Stimulated activated naive CD8-positive, alpha-beta T cell treated with anti-CD3 and anti-CD28 coated beads, Interleukin-15, amount 100 ng/mL, for 72 hours (primary cell): ENCODE results near the gene FAM53B.

Experiments used
- ATAC-seq: fragments of 150-1000 bp; cut with Tn5 transposase; 2 replicates; pipeline ENCODE4 v1.10.0; 2021; ENCODE audit warnings: mild to moderate bottlenecking, moderate library complexity
- DNase-seq, 2 donors: peaks; one replicate each; pipeline ENCODE4 v3.0.0; 2021 to 2022
- H3K27ac Mint-ChIP-seq, 2 donors: one replicate each; pipeline ENCODE4 v1.8.0; 2022; ENCODE audit warnings: mild to moderate bottlenecking in 2 of 2, mixed read lengths in 2 of 2, moderate library complexity in 2 of 2
- H3K27me3 Mint-ChIP-seq: one replicate; pipeline ENCODE4 v1.8.0; 2022; ENCODE audit warnings: mixed read lengths
- H3K4me1 Mint-ChIP-seq: one replicate; pipeline ENCODE4 v1.8.0; 2022; ENCODE audit warnings: mild to moderate bottlenecking, mixed read lengths
- H3K4me3 Mint-ChIP-seq, 2 donors: one replicate each; pipeline ENCODE4 v1.8.0; 2022; ENCODE audit warnings: mild to moderate bottlenecking in 2 of 2, mixed read lengths in 2 of 2, moderate library complexity in 1 of 2
- H3K9me3 Mint-ChIP-seq, 2 donors: one replicate each; pipeline ENCODE4 v1.8.0; 2022; ENCODE audit warnings: mixed read lengths in 2 of 2

The FAM53B gene

DNA sequence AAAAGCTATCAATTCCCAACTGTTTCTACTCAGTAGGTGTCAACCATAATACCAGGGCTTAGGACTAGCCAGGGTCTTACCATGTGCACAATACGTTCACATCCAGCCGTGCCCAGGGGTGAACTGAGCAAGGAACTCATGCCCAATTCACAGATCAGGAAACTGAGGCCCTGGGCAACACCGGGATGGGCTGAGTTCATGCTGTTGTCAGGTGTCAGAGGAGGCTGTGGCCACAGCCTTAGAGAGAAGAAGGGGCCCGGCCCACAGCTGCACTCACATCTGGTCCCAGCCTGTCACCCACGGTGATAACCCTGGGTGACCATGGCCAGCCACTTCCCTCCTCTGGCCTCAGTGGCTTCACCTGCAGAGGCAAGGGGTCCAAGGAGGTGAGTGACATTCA is 92.0 kb downstream of the FAM53B start:
- no peak overlapping the region for H3K27ac Mint-ChIP-seq
- DNase-seq (no peak), ATAC-seq (no peak)
- H3K27me3 Mint-ChIP-seq, result no peaks in the 10 kb centered on the region
- no peak overlapping the region for H3K4me3 Mint-ChIP-seq
- H3K9me3 Mint-ChIP-seq, result no peaks in the 10 kb centered on the region
- H3K4me1 Mint-ChIP-seq, result peaks cover 81% of the 10 kb centered on the region

DNA sequence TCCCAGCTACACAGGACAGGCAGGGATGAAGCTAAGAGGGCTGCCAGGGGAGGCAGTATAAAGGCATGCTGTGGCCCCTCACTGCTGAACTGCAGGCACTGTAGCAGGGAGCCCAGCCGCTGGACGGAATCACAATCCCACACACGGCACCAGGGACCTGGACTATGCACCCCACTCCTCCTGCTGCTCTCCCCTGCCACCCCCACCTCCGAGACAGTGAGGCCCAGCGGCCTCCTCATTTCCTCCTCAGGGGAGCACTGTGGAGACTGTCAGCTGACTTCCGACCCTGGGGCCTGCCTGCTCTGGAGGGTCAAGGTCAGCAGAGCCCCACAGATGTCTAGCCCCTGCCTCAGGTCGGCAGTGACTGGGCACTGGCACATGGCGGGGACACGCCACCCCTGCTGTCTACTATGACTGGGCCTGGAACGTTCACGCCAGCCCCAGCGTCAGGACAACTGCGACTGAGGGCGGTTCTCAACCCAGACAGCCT is 92.7 kb downstream of the FAM53B start:
- Mint-ChIP-seq H3K27ac (peak overlapping the region in 1 of 2 donors; percentile 37), H3K9me3 (no peaks in the 10 kb centered on the region), H3K27me3 (no peaks in the 10 kb centered on the region), H3K4me3 (peak overlapping the region in 1 of 2 donors; percentile 63), H3K4me1 (peaks cover 88% of the 10 kb centered on the region)
- no peak for DNase-seq
- ATAC-seq, result no peak

DNA sequence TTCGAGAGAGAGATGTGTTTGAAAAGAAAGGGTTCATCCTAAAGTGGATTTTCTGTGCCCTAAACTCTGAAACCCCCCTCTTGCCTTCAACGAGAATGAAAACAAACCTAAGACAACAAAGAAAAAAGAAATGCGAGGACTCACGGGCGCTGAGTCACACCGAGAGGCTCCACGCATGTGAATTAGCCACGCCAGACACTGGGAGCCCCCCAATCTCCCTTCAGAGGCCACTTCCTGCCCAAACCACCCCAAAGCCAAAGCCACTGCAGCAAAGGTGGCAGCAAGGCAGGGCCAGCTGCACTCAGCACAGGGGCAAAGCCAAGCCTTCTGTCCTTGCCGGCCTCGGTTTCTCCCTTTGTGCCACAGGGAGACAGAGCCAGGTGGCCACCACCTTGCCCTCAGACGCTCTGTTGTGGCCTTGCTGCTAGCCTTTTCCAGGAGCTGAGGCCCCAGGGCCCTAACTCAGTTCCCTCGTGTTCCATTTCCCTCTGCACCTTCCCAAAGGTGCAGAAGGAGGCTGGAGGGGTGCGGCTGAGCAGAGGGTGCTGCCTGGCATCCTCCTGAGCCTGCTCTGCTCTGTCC is 93.3 kb downstream of the FAM53B start:
- peak; percentile 83 for ATAC-seq
- peaks cover 93% of the 10 kb centered on the region for H3K4me1 Mint-ChIP-seq
- H3K27ac Mint-ChIP-seq, result peak overlapping the region; percentile 74 to 82
- peak overlapping the region; percentile 63 to 65 for H3K4me3 Mint-ChIP-seq
- H3K27me3 Mint-ChIP-seq, result no peaks in the 10 kb centered on the region
- H3K9me3 Mint-ChIP-seq, result no peaks in the 10 kb centered on the region
- peak; percentile 74 to 84 for DNase-seq

DNA sequence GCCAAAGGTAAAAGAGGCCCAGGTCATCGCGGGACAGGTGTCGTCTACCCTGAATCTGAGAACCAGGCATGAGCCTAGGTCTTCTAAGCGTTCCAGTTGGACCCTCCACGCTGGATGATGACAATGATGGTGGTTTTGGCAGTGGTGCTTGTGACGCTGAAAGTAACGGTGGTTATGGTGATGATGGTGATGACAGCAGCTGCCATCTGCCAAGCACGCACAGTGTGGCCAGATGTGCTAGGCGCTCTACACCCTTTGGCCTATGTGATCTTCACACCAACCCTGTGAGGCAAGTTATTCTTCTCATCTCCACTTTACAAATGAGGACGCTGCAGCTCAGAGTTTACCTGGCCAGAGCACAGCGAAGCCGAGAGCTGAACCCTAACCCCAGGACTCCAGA is 93.9 kb downstream of the FAM53B start:
- Mint-ChIP-seq H3K27ac (peak overlapping the region in 1 of 2 donors; percentile 82), H3K4me1 (peaks cover 93% of the 10 kb centered on the region), H3K9me3 (no peaks in the 10 kb centered on the region), H3K27me3 (no peaks in the 10 kb centered on the region), H3K4me3 (peak overlapping the region; percentile 63 to 65)
- DNase-seq, result no peak
- no peak for ATAC-seq

DNA sequence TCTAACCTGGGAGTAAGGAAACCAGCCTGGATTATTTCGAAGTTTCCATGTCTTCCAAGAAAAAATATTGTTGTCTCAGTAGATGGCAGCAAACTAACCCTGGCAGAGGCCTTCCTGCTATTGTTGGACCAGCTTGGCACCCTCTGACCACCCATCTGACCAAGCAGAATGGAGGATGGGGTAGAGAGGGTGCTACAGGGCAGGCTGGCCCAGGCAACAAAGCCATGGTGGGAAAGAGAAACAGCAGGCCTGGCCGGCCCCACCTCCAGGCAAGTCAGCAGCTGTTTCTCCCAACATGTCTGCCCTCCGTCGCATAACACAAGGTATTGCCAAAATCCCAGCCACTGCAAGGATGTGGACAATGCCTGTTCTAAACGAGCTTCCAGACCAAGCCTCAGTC is 95.0 kb downstream of the FAM53B start:
- H3K27me3 Mint-ChIP-seq, result no peaks in the 10 kb centered on the region
- DNase-seq (no peak), ATAC-seq (no peak)
- H3K27ac Mint-ChIP-seq, result no peak overlapping the region
- H3K4me3 Mint-ChIP-seq, result peak overlapping the region in 1 of 2 donors; percentile 70
- H3K4me1 Mint-ChIP-seq, result peaks cover 93% of the 10 kb centered on the region
- H3K9me3 Mint-ChIP-seq, result no peaks in the 10 kb centered on the region

DNA sequence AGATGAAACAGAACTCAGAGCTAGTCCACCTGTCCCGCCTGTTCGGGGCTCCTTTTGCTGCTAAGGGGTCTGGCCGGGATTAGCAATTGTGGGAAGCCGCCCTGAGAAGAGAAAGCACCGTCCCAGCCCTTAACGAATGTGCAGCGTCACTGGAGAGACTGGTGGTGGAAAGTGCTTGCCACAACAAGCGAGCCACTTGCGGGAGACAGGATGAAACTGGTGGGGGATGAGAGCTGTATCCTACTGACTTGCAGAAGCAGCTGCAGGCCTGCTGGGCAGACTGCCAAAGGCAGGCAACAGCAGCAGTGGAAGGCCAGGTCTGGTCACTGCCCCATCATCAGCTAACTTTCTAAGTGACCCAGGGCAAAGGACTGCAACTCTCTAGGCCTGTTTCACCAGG is 95.4 kb downstream of the FAM53B start:
- peak overlapping the region; percentile 43 to 70 for H3K4me3 Mint-ChIP-seq
- peak; percentile 60 for ATAC-seq
- H3K27me3 Mint-ChIP-seq, result no peaks in the 10 kb centered on the region
- DNase-seq, result peak; percentile 38 to 69
- H3K27ac Mint-ChIP-seq, result no peak overlapping the region
- no peaks in the 10 kb centered on the region for H3K9me3 Mint-ChIP-seq
- H3K4me1 Mint-ChIP-seq, result peaks cover 96% of the 10 kb centered on the region

DNA sequence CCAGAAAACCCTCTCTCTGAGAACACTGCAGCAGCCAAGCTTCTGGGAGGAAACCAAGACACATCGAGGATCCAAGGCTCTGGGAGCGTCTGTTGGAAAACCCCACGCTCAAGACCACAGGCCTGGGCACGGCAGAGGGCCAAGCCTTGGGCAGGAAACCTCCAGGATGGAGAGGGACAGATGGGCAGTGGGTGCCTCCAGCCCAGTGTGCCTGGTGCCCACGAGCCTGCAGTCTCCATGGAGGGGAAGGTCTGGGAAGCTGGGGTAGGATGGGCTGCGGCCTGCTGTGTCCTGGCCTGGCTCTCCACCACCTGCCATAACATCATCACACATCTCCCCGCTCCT is 96.1 kb downstream of the FAM53B start:
- peak; percentile 1 for ATAC-seq

DNA sequence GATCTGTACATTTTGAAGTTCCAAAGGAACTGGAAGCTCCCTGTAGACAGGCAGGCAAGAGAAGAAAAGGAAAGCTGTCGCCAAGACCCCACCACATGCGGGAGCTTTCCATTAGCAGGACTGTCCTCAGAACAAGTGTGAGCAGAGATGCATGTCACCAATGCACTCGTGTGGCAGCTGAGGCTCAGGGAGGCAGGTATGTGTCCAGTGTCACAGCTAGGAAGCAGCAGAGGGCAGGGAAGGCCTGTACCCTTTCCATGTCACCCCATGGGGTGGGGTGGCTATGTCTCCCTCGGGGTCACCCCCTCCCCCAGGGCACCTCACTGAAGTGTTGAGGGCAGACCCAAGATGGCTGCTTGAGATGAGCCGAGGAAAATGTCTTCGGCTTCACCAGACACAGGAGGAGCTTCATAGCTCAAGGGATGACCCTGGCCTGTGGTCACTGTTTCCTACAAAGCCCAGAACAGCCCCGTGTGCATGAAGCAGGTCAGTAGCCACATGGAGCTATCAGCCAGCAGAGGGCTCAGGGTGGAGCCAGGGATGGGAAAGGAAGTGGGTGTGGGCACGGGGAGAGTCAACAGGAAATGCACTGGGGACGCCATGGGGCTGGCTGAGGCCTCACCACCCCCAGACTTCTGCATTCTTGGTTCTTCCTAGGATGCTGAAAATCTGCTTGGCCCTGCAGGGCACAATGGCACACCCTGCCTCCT is 96.6 kb downstream of the FAM53B start:
- H3K27me3 Mint-ChIP-seq, result no peaks in the 10 kb centered on the region
- H3K4me3 Mint-ChIP-seq, result peak overlapping the region; percentile 41 to 70
- no peaks in the 10 kb centered on the region for H3K9me3 Mint-ChIP-seq
- ATAC-seq, result peak; percentile 77
- DNase-seq, result peak; percentile 41 to 74
- H3K4me1 Mint-ChIP-seq, result peaks cover 91% of the 10 kb centered on the region
- peak overlapping the region; percentile 25 to 76 for H3K27ac Mint-ChIP-seq

More for the DNA sequence above, 96.1 kb downstream of the FAM53B start:
- peak overlapping the region; percentile 43 to 70 for H3K4me3 Mint-ChIP-seq
- peak overlapping the region; percentile 25 to 59 for H3K27ac Mint-ChIP-seq
- no peak for DNase-seq
- H3K4me1 Mint-ChIP-seq, result peaks cover 97% of the 10 kb centered on the region
- H3K9me3 Mint-ChIP-seq, result no peaks in the 10 kb centered on the region
- H3K27me3 Mint-ChIP-seq, result no peaks in the 10 kb centered on the region

DNA sequence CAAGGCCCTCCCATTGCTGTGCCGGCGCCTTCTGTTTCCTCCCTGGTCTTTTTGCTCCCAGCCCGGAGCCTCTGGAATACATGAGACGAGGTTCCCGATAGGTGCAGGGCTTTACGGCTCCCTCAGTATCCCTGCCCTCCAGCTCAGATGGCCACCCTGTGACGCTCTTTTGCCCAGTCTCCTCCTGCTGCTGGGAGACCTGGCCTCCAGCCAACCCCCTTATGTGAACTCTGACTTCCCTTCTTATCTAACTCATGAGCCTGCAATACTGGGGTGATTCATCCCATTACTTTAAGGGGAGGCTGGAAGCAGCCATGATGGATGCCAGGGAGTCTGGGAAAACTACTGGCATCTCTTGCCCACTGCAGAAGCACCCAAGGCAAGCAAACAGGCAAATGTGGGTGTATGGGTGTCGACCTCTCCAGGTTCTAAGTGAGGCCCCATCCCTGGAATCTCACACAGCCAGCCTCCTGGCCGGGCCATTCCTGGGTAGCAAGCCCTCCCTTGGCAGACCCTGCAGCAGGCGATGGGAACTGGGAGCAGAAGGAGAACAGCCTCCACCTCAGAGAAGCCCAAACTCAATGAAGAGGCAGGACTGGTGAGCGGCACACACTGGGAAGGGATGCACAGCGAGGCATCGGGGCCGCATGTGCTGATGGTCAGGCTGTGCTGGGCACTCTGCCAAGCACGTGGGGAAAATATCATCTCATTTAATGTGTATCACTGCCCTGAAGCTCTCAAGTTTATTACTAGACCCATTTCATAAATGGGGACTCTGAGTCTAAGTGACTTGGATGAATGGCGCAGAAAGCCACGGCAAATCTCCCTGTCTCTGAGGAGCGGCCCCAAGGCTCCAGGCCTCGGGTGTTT is 97.5 kb downstream of the FAM53B start:
- Mint-ChIP-seq H3K27ac (peak overlapping the region in 1 of 2 donors; percentile 76), H3K4me1 (peaks cover 88% of the 10 kb centered on the region), H3K27me3 (no peaks in the 10 kb centered on the region), H3K4me3 (peak overlapping the region in 1 of 2 donors; percentile 70), H3K9me3 (no peaks in the 10 kb centered on the region)
- DNase-seq (no peak), ATAC-seq (no peak)

DNA sequence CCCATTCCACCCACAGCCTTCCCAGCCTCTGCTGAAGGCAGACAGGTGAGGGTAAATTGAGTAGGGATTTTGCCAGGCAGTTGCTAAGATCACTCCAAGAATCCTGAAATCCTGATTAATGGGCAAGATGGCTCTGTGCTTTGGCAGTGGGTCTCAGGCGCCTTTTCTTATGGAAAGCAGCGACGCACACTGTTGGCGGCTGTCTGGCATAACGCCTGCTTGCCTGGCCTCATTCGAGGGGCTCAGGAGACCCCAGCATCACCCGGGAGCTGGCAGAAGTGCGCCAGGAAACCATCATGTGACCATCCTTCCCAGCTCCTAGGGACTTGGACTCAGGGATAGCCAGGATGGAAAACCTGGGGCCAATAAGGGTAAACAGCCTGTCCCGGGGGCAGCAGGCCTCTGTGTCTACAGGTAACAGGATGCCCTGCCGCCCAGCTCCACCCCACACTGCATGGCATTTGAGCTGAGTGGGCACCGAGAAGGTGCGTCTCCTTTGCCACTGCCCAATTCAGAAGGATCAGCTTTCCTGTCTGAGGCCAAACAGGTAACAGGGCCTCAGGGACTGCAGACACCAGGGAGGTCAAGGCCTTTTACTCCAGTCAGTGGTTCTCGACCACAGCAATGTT is 98.6 kb downstream of the FAM53B start:
- ATAC-seq (no peak), DNase-seq (no peak)
- Mint-ChIP-seq H3K4me1 (peaks cover 88% of the 10 kb centered on the region), H3K9me3 (no peaks in the 10 kb centered on the region), H3K27ac (no peak overlapping the region), H3K4me3 (no peak overlapping the region), H3K27me3 (no peaks in the 10 kb centered on the region)

DNA sequence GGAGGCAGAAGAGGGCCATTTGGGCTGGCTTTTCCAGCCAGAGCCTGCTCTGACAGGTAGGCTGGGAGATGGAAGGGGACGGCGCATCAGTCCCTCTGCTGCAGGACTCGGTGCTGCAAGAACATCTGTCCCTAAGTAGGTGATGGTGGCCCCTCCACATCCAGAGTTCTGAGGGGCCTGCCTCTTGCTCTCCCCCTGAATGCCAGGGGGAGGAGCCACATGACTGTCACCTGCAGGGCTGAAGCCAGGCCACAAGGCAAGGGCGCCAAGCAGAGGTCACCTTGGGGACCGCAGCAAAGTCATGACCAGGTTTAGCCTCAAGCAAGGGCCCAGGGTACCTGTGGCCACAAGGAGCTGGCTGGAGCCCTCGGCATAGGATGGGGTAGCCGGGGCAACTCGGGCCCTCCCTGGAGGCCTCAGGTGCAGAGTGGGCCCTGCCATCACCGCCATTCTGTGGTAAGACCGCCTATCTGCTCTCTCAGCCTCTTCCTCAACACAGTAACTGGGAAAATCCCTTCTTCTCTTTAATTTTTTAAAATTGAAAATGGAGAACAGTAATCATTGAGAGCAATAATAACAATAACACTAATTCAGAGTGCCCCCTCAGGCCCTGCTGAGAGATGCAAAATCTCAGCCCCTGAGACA is 99.3 kb downstream of the FAM53B start:
- DNase-seq, result no peak
- no peaks in the 10 kb centered on the region for H3K27me3 Mint-ChIP-seq
- no peak overlapping the region for H3K27ac Mint-ChIP-seq
- no peak for ATAC-seq
- no peak overlapping the region for H3K4me3 Mint-ChIP-seq
- H3K9me3 Mint-ChIP-seq, result no peaks in the 10 kb centered on the region
- H3K4me1 Mint-ChIP-seq, result peaks cover 86% of the 10 kb centered on the region

DNA sequence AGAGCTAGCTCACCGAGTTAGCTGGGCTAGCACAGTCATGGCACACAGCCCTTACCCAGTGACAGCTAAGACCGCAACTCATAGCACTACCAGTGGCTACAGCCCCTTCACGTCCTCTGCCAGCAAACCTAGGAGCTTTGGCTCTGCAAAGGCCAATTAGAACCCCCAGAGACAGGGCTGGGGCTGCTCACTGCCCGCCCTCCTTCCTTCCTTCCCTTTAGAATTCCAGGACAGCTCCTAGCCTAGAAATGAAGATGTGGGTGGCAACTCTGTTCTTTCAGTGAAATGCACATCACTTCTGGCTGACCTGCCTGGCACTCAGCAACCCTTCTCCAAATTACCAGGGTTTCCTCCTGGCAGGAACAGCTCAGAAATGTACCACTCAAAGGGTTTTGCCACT is 99.9 kb downstream of the FAM53B start:
- ATAC-seq, result no peak
- Mint-ChIP-seq H3K4me1 (peaks cover 84% of the 10 kb centered on the region), H3K27me3 (no peaks in the 10 kb centered on the region), H3K4me3 (no peak overlapping the region), H3K27ac (no peak overlapping the region), H3K9me3 (no peaks in the 10 kb centered on the region)
- DNase-seq, result no peak

DNA sequence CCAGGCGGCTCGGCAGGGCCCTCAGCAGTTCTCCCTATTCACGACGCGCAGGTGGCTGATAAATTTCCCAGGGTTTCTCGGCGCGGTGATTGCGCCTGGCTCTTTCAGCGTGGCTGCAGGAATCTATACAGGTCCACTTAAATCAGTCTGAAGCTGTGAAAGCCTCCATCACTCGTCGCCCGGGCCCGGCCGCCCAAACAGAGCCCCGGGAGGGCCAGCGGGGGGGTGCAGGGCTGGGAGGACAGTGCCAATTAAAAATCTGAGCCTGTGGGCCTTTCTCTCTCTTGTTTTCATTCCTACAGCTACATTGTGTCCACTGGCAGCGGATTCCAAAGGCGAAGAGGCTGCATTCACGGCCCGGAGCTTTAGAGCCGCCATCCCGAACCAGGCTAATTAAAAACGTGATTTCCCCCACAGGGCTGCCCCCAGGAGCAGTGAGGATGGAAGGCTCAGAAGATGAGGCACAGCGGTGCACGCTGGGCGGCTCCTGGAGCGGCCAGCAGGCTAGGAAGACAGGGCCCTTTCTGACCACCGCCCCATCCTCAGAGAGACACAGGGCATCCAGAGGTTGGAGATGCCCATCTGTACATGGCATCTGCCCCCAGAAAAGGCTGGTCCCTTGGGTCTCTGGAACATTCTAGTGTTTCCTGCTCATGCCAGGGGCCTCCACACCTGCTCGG is 100.7 kb downstream of the FAM53B start:
- H3K9me3 Mint-ChIP-seq, result no peaks in the 10 kb centered on the region
- ATAC-seq, result no peak
- H3K4me3 Mint-ChIP-seq, result no peak overlapping the region
- no peaks in the 10 kb centered on the region for H3K27me3 Mint-ChIP-seq
- no peak for DNase-seq
- peak overlapping the region in 1 of 2 donors; percentile 74 for H3K27ac Mint-ChIP-seq
- H3K4me1 Mint-ChIP-seq, result peaks cover 76% of the 10 kb centered on the region

DNA sequence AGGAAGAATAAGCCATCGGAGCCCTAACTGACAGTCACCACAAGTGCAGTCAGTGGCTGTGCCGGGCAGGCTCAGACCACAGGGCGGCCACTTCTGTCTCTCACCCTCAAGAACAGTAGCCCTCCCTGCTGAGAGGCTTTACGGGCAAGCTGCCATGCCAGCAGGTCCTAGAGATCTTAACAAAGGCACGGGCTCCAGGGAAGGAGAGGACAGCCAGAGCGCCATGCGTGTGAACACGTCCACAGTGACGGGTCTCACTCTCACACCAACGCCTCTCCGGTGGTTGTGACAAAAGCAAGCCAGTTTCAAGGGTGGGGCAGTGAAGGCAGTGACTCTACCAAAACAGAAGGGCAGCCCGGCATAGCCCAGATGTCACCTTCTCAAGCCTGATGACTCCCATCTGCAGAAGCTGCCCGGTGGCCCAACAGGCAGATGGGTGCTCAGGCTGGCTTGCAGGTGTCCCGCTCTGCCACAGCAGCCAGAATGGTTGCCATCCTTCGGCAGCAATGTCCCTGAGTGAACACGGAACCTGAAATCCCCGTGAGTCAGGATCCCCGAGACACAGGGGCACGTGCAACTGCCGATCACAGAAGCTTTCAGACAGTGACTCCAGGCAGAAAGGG is 102.0 kb downstream of the FAM53B start:
- DNase-seq, result no peak
- H3K9me3 Mint-ChIP-seq, result no peaks in the 10 kb centered on the region
- peaks cover 72% of the 10 kb centered on the region for H3K4me1 Mint-ChIP-seq
- no peak overlapping the region for H3K27ac Mint-ChIP-seq
- ATAC-seq, result no peak
- no peak overlapping the region for H3K4me3 Mint-ChIP-seq
- H3K27me3 Mint-ChIP-seq, result no peaks in the 10 kb centered on the region
